Esophagus mucosa (tissue), 1 donor: ENCODE data around the gene TRH. TPM values are rescaled to one million over a fixed set of nuclear protein-coding genes. Genes with fewer than 3 reads are reported as not detected.
"Not testable (repeated sequence)": the region's sequence is repeated elsewhere in the genome, so short reads cannot be mapped to it uniquely, and the experiment has no call there.

Source experiments
- ATAC-seq: fragments of 200-7000 bp; cut with Tn5 transposase; one replicate; pipeline ENCODE4 v1.9.1; 2020
- total RNA-seq: library from RNA; stranded (reverse); gene quantifications from one replicate; pipeline ENCODE4 v1.2.4, GENCODE V29; 2023
- donor health status: DM: yes; HTN: yes; CAD: no.

The TRH gene
- total RNA-seq, 1 donor from 2014 or later, result not detected

DNA sequence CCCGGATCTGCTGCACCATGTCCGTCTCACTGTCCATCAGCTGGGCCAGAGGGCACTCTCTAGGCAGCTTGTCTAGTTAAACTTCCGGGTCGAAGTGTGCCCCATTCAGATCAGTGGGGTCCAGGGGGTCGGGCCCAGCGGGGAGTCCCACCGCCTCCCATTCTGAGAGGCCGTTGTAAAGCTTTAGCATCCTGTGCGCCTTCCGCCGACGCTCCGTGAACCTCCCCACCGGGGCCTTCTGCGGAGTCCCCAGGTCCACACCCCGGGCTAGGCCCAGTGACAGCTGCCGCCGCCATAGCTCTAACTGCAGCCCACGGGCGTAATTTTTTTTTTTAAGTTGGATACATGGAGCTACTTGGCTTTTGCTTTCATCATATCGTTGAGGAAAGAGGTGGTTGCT lies 38.7 kb downstream of the TRH start:
- ATAC-seq, result not testable (repeated sequence)

DNA sequence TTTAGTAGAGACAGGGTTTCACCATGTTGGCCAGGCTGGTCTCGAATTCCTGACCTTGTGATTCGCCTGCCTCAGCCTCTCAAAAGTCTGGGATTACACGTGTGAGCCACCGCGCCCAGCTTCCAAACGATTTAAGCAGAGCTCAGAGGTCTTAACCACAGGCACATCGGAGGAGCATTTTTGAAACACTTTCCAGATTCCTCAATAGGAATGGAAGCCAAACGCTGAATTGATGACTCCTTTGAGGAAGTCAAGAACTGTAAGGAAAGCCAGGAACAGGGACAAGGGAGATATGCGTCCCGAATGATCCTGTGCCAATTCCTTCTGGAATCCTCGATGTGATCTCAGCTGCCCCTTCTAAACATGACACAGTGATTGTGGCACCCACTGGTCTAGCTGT lies 40.0 kb downstream of the TRH start:
- no peak for ATAC-seq

DNA sequence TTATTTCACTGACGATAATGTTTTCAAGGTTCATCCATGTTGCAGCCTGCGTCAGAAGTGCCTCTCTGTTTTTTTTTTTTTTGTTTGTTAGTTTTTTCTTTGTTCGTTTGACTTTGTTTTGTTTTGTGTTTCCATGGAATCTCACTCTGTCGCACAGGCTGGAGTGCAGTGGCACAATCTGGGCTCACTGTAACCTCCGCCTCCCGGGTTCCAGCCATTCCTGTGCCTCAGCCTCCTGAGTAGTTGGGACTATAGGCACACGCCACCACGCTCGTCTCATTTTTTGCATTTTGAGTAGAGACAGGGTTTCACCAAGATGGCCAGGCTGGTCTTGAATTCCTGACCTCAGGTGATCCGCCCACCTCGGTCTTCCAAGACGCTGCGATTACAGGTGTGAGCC lies 43.1 kb downstream of the TRH start:
- not testable (repeated sequence) for ATAC-seq

DNA sequence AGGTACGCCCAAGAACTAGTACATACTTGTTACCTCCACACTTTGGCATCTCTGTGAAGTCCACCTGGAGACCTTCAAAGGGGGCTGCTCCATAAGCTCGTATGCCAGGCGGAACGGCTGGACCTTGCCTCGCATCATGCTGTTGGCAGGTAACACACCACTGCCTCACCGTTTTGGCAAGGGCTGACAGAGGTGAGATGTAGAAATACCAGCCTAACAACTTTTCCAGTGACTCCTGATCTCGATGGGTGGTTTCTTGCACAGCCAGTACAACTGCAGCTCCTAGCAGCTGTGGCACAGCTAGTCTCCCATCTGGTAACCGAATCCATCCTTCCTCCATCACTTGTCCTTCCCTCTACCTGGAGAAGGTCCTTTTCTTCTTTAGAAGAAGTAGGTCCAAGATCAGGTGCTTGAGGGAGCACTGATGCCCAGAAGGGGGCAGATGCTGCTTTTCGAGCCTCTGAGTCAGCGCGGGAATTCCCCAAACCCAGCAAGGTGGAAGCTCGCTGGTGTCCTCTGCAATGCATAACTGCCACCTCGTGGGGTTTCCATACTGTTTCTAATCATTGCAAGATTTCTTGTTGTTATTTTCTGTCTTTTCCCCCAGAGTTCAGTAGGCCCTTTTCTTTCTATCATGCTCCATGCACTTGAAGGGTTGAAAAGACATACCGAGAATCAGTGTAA lies 51.8 kb downstream of the TRH start:
- ATAC-seq, result not testable (repeated sequence)

DNA sequence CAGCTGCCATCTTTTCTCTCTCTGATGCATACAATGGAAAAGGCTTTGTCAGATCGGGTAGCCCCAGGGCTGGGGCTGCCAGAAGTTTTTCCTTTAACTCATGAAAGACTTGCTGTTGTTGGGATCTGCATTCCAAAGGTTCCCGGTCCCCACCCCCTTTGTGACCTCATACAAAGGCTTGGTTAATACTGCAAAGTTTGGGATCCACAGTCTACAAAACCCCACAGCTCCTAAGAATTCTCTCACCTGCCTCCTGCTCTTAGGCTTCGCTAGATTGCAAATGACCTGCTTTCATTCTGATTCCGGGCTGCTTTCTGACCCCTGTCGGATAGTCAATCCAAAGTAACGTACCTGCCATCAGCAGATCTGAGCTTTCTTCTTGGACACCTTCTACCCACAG lies 52.9 kb downstream of the TRH start:
- ATAC-seq, result not testable (repeated sequence)

Other genes with a start within 250 kb of the TRH start
- gene TMCC1, start 81.0 kb upstream of the TRH start, total RNA-seq, result 23.4 TPM
- gene ALG1L2, start 107.1 kb downstream of the TRH start, total RNA-seq, result not detected